ENCODE data around the gene PAIP2.

PAIP2 gene

GRCh38 chr5:139413963-139414362 is 72.3 kb downstream of the PAIP2 start:
- DNase-seq, result no peak

- DNase-seq, result peak in 1 of 2 donors; percentile 17
Measured at GRCh38 chr5:139414581-139415130, 73.0 kb downstream of the PAIP2 start.

GRCh38 chr5:139415221-139415861 is 73.7 kb downstream of the PAIP2 start:
- no peak for DNase-seq

- no peak for DNase-seq
Measured at GRCh38 chr5:139415869-139416268, 74.2 kb downstream of the PAIP2 start.

- DNase-seq, result no peak
Measured at GRCh38 chr5:139416651-139417050, 75.0 kb downstream of the PAIP2 start.

- no peak for DNase-seq
Measured at GRCh38 chr5:139417214-139417613, 75.6 kb downstream of the PAIP2 start.

GRCh38 chr5:139418793-139419192 is 77.1 kb downstream of the PAIP2 start:
- no peak for DNase-seq
